ENCODE data around the gene MAP3K5.
A peak's percentile ranks its signal among the peaks of the same experiment; 100 is the strongest.

Gene MAP3K5

DNA sequence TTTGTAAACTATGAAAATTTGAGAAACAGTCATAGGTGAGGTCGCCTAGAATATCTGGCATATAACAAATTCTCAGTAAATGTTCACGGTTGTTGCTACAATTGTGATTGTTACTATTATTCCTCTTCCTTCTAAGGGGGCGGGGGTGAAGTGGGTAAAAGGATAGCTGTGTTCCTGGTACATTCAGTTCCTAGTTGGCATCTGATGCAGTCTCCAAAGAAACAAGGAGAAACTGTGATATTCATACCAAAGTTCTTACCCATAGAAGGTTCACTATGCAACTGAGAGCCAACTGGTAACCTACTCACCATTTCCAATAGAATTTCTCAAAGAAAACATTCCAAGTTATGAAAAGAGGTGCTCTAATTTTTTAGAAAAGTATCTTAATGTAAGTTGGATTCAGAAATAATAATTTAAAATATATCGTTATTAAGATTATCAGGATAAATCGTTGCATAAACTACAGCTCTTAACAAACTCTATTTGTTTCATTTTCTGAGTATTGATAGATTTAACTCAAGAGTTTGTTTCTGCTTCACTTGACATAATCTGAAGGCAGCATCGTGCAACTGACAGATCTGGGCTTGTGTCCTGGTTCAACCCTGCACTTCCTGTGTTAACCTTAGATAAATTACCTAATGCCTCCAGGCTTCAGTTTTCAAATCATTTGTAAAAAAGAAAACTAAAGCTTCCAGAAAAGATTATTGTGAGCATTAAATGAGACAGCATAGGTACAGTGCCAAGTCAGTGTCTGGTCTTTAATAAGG is 228.7 kb downstream of the MAP3K5 start:
- TF ChIP-seq, protein P1, sequence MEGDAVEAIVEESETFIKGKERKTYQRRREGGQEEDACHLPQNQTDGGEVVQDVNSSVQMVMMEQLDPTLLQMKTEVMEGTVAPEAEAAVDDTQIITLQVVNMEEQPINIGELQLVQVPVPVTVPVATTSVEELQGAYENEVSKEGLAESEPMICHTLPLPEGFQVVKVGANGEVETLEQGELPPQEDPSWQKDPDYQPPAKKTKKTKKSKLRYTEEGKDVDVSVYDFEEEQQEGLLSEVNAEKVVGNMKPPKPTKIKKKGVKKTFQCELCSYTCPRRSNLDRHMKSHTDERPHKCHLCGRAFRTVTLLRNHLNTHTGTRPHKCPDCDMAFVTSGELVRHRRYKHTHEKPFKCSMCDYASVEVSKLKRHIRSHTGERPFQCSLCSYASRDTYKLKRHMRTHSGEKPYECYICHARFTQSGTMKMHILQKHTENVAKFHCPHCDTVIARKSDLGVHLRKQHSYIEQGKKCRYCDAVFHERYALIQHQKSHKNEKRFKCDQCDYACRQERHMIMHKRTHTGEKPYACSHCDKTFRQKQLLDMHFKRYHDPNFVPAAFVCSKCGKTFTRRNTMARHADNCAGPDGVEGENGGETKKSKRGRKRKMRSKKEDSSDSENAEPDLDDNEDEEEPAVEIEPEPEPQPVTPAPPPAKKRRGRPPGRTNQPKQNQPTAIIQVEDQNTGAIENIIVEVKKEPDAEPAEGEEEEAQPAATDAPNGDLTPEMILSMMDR (IDR thresholded peaks at IDR 0.05; ENCODE audit: extremely low read depth, insufficient read depth, missing control alignments): no peak
- in situ Hi-C loops (cut with MboI; ENCODE audit: low pct_unique_long_range_greater_than_20kb, low sequenced_read_pairs, unreplicated experiment): no loop called here
- no peak for DNase-seq (ENCODE audit: low spot score)

DNA sequence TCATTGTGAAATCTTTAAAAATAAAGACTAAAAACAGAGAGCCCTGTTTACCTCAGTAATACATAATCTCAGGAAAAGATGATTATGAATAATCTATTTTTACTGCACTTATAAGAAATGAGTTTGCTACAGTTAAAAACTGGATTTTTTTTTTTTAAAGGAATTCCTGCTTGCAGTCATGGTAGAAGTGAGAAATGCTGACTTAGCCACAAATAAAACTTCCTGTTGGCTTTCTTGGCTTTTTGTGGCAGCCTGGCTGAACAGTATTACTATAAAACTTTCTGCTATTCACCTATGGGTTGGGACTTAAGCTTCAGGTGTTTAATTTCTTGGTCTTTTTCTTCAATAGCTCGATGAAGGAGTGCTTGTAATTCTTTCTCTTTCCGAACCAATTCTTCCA is 230.1 kb downstream of the MAP3K5 start:
- TF ChIP-seq, protein P1 (IDR thresholded peaks at IDR 0.05; ENCODE audit: extremely low read depth, insufficient read depth, missing control alignments): no peak
- in situ Hi-C loops (cut with MboI; ENCODE audit: low pct_unique_long_range_greater_than_20kb, low sequenced_read_pairs, unreplicated experiment): no loop called here
- no peak for DNase-seq (ENCODE audit: low spot score)

DNA sequence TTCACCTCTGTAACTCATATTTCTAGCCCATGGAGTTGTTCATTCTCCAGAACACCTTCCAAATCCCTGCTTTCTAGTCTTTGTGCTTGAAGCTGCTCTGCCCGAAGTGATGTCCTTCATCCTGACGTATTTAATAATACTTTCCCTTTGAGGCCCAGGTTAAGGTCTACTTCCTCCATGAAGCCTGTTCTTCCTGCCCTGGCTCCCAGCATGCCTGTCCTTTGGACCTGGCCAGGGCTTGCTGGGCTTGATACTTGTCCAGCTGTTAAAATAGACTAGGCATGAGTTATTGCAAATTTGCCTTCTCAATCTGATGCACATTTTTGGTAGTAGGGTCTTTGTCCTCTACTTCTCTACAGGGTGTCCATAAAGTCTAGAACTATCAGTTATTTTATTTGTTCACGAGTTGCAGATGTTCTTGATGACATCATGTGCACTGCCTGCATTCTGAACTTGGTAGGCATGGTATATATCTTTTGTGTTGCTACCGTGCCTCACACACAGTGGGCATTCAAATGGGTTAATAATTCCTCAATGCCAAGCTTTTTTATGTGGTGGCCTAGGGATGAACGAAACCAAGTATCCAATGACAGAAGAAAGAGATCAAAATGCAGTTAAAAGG is 239.0 kb downstream of the MAP3K5 start:
- in situ Hi-C loops (cut with MboI; ENCODE audit: low pct_unique_long_range_greater_than_20kb, low sequenced_read_pairs, unreplicated experiment): no loop called here
- TF ChIP-seq, protein P1 (IDR thresholded peaks at IDR 0.05; ENCODE audit: extremely low read depth, insufficient read depth, missing control alignments): no peak

DNA sequence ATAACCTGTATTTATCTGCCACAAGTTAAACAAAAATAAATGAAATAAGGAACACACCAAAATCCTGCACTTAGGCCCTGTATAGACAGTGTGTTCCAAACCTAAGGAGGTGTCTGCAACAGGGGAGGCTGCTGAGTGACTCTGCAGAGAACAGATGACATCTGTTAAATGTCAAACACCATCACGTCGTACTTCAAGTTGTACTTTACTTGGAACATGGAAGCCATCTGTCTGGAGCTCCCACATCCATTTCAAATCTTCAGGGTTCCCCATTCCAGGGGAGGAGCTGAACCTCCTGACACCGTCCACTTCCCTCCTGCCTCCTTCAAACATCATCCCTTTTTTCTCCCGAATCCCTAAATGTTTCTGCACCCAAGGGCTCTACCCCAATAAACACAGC is 240.2 kb downstream of the MAP3K5 start:
- TF ChIP-seq, protein P1 (IDR thresholded peaks at IDR 0.05; ENCODE audit: extremely low read depth, insufficient read depth, missing control alignments): no peak
- DNase-seq (ENCODE audit: low spot score): no peak
- in situ Hi-C loops (cut with MboI; ENCODE audit: low pct_unique_long_range_greater_than_20kb, low sequenced_read_pairs, unreplicated experiment): no loop called here

More for the DNA sequence above, 239.0 kb downstream of the MAP3K5 start:
- no peak for DNase-seq (ENCODE audit: low spot score)

DNA sequence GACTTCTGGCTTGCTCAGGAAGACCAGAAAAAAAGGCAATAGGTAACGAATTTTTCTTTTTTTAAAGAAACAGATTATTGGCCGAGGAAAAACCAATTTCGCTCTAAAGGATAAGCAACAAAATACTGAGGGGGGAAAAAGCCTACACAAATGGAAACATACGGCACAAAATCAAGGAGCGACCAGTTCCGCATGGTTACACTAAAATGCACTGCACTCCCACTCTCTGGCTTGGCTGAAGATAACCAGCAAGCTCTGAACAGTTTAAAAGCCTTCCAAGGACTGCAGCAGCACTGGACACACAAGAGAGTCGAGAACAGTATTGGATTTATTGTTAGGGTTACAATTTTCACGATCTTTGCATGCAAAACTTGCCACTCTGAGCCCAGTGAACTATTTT is 241.2 kb downstream of the MAP3K5 start:
- TF ChIP-seq, protein P1 (IDR thresholded peaks at IDR 0.05; ENCODE audit: extremely low read depth, insufficient read depth, missing control alignments): no peak
- in situ Hi-C loops (cut with MboI; ENCODE audit: low pct_unique_long_range_greater_than_20kb, low sequenced_read_pairs, unreplicated experiment): no loop called here
- DNase-seq (ENCODE audit: low spot score): peak; percentile 29

DNA sequence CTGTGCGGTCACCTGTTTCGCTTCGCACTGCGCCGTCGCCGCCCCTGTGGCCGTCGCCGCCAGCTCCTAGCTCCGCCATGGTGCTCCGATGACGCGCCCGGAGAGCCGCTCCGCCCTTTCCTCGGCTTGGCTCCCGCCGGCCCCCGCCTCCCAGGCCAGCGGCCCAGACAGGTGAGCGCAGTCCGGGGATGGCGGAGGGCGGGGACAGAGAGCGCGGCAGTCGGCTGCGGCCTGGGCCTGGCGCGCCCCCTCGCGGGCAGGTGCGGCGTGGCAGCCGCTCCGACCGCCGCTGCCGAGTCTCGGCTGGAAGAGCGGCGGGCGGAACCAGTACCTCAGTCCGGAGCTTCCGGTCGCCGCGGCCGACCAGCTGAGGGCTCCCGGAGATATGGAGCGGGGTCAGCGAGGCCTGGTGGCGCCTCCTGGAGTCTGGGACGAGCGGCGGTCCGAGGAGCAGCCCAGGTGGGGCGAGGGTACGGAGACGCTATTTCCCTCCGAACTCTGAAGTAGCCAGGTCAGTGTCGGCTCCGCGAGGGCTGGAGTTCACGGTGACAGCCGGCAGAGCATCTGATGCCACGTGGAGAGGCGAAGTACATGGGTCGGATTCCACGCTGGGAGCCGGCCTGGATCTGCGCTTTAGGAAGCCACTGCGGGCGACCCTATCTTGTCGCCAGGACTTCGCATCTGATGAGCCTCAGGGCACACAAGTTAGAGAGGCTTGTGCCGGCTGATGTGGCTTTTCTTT is 241.8 kb downstream of the MAP3K5 start, which contains the start of gene MAP7:
Gene MAP7 (minus strand): TSS at position 93 of the 742 bp plus-strand sequence. CDS start 14 bp downstream, at position 79.
- peak; percentile 90 for DNase-seq (ENCODE audit: low spot score)
- in situ Hi-C loops (cut with MboI; ENCODE audit: low pct_unique_long_range_greater_than_20kb, low sequenced_read_pairs, unreplicated experiment): no loop called here
- TF ChIP-seq, protein P1 (IDR thresholded peaks at IDR 0.05; ENCODE audit: extremely low read depth, insufficient read depth, missing control alignments): peak; percentile 98
